CD4-positive, alpha-beta memory T cell (primary cell): Measurements from ENCODE around the gene DNM2. TPM values are rescaled to one million over a fixed set of nuclear protein-coding genes. Genes with fewer than 3 reads are reported as not detected.

Experiments
- CTCF ChIA-PET: fragments of 350-600 bp; sonication (Branson Sonifier 250); formaldehyde crosslinking; loops from one replicate; lab custom pipeline; 2021; ENCODE audit warnings: inconsistent platforms; ENCODE audit not compliant: partially characterized antibody; lab: Charles Lee
- POLR2A ChIA-PET: fragments of 350-600 bp; sonication (Branson Sonifier 250); formaldehyde crosslinking; loops from one replicate; lab custom pipeline; 2021; ENCODE audit not compliant: partially characterized antibody; lab: Charles Lee
- DNase-seq, 5 donors: peaks; one replicate each; pipeline versions ENCODE4 v3.0.0 to v3.0.0-alpha.2; 2020 to 2022; ENCODE audit warnings: mixed read lengths in 1 of 5
- H3K27ac ChIP-seq: one replicate; pipeline ENCODE4 v1.7.0; 2013; ENCODE audit warnings: low read depth, low read length
- H3K27me3 ChIP-seq: 2 replicates; pipeline ENCODE4 v1.7.0; 2013; ENCODE audit warnings: mild to moderate bottlenecking, low read length, moderate library complexity; ENCODE audit not compliant: insufficient read depth
- H3K36me3 ChIP-seq: 2 replicates; pipeline ENCODE4 v1.7.0; 2013; ENCODE audit warnings: mild to moderate bottlenecking, low read length, moderate library complexity; ENCODE audit not compliant: insufficient read depth
- H3K4me1 ChIP-seq: 2 replicates; pipeline ENCODE4 v1.7.0; 2013; ENCODE audit warnings: mild to moderate bottlenecking, low read length, moderate library complexity; ENCODE audit not compliant: insufficient read depth
- H3K4me3 ChIP-seq, 2 donors: one replicate each; pipeline ENCODE4 v1.7.0; 2013; ENCODE audit warnings: low read length in 2 of 2, mild to moderate bottlenecking in 1 of 2
- H3K9me3 ChIP-seq, 2 donors: one replicate each; pipeline ENCODE4 v1.7.0; 2013; ENCODE audit warnings: low read length in 2 of 2, control low read depth in 1 of 2; ENCODE audit not compliant: control insufficient read depth in 1 of 2
- H3K27ac Mint-ChIP-seq, 7 donors: one replicate each; pipeline ENCODE4 v1.8.0; 2020 to 2021; ENCODE audit warnings: mixed read lengths in 7 of 7, mild to moderate bottlenecking in 6 of 7, inconsistent platforms in 3 of 7, moderate library complexity in 3 of 7
- H3K27me3 Mint-ChIP-seq, 2 donors: one replicate each; pipeline ENCODE4 v1.8.0; 2020 to 2021; ENCODE audit warnings: mixed read lengths in 2 of 2
- H3K36me3 Mint-ChIP-seq, 2 donors: one replicate each; pipeline ENCODE4 v1.8.0; 2020 to 2021; ENCODE audit warnings: mixed read lengths in 2 of 2, inconsistent platforms in 1 of 2, mild to moderate bottlenecking in 1 of 2
- H3K4me1 Mint-ChIP-seq, 4 donors: one replicate each; pipeline ENCODE4 v1.8.0; 2020 to 2021; ENCODE audit warnings: mixed read lengths in 4 of 4, mild to moderate bottlenecking in 1 of 4
- H3K4me3 Mint-ChIP-seq, 8 donors: one replicate each; pipeline ENCODE4 v1.8.0; 2020 to 2021; ENCODE audit warnings: mixed read lengths in 8 of 8, mild to moderate bottlenecking in 7 of 8, moderate library complexity in 6 of 8, inconsistent platforms in 3 of 8
- H3K9me3 Mint-ChIP-seq, 8 donors: one replicate each; pipeline ENCODE4 v1.8.0; 2020 to 2021; ENCODE audit warnings: mixed read lengths in 8 of 8, mild to moderate bottlenecking in 5 of 8, inconsistent platforms in 3 of 8, moderate library complexity in 1 of 8
- intact Hi-C: fragments of 100-400 bp; cut with micrococcal nuclease; formaldehyde crosslinking; loops from one replicate; pipeline ENCODE4 v1.15.1; 2023
- polyA plus RNA-seq, 2 donors: library from polyadenylated mRNA; unstranded; fragments of 300-500 nt; fragmentation: Illumina TruSeq; gene quantifications; one replicate each; pipeline ENCODE4 v1.2.3, GENCODE V29; 2021
- total RNA-seq, 2 experiments: library from RNA; stranded (reverse); gene quantifications; one replicate each; pipeline ENCODE4 v1.2.3, GENCODE V29; 2021

Gene DNM2
- total and polyA plus RNA-seq, 4 experiments from 2014 or later, result 46.3 to 272 (median 174) TPM

DNA sequence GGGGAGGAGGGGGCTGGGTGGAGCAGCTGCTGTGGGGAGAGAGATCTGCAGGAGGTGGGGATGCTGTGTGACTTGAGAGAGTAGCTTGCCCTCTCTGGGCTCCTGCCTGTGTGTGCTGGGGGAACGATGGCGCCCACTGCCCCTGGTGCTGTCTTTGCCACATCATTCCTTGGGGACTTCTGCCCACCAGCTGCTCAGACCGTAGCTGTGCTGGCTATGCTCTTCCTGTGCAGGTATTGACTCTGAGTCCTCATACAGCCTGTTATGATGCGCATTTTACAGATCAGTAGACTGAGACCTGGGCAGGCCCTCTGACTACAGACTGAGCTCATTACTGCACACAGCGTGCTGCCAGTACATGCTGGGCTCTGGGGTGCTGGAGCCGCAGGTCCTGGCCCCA, 51.1 kb downstream of the DNM2 start:
- intact Hi-C loops, result no loop called here
- no peak for DNase-seq
- Mint-ChIP-seq H3K4me3 (no peak overlapping the region), H3K4me1 (peaks cover 15 to 60% (median 27%) of the 10 kb centered on the region in 4 donors), H3K27me3 (no peaks in the 10 kb centered on the region), H3K36me3 (peaks cover 11 to 31% of the 10 kb centered on the region in 2 donors), H3K27ac (peak overlapping the region in 4 of 7 donors; percentile 48 to 90 (median 61)), H3K9me3 (no peaks in the 10 kb centered on the region)
- no peak overlapping the region for H3K27ac ChIP-seq
- H3K4me1 ChIP-seq, result peaks cover 45% of the 10 kb centered on the region
- H3K4me3 ChIP-seq, result no peak overlapping the region
- H3K9me3 ChIP-seq, result no peaks in the 10 kb centered on the region
- H3K27me3 ChIP-seq, result no peaks in the 10 kb centered on the region
- ChIA-PET CTCF (interaction anchor here (2.5 kb wide), 1 partner anchor 51 kb away, joined by 23 read pairs; the partner anchor contains the start of gene DNM2), POLR2A (interaction anchor here (1.3 to 3.7 kb wide), 2 partner anchors 9 to 51 kb away, joined by 4 to 26 read pairs; partner anchors contain the start of gene DNM2)
- H3K36me3 ChIP-seq, result peaks cover 15% of the 10 kb centered on the region

DNA sequence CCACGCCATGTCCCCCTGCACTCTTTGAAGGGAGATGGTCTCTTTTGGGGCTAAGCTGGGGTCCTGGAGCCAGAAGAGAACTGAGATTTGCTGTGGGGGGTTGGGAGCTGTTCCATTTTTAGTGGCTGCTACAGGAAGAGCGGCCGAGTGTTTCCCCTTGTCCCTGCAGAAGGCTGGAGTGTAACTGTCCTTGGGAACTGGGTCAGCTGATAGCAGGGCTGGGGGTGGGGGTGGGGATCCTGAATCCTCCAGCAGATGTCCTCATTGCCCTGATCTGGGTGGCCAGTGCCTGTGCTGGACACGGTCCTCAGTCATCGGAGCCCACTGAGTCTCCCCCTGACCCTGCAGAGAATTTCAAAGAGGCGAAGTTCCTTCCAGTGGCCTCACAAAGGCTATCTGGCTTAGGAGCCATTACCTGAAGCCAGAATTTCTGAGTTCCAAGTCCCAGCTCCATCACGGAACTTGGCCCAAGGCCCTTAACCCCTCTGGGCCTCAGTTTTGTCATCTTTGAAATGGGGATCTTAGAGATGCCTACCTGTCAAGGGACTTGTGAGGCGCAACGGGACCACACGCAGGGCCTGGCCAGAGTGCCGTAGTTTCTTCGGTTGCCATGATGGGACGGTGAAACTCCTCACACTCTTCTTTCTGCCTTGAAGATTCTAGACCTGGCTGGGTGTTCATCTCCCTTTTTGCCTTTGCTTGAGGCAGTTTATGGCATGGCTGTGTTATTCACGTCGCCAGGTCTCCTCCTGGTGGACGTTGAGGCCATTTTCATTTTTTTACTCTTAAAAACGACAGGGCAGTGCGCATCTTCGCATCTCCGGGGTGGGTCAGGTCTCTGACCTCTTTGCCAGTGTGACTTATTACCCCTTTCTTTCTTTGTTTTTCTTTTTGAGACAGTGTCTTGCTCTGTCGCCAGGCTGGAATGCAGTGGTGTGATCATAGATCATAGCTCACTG, 51.9 kb downstream of the DNM2 start:
- DNase-seq, result peak in 3 of 5 donors; percentile 12 to 28 (median 20)
- Histone ChIP-seq H3K9me3 (no peaks in the 10 kb centered on the region), H3K36me3 (peaks cover 19% of the 10 kb centered on the region), H3K27ac (no peak overlapping the region), H3K4me3 (no peak overlapping the region), H3K27me3 (no peaks in the 10 kb centered on the region), H3K4me1 (peaks cover 37% of the 10 kb centered on the region)
- Mint-ChIP-seq H3K4me3 (no peak overlapping the region), H3K27me3 (no peaks in the 10 kb centered on the region), H3K4me1 (peaks cover 10 to 52% (median 20%) of the 10 kb centered on the region in 4 donors), H3K9me3 (no peaks in the 10 kb centered on the region), H3K36me3 (peaks cover 11 to 36% of the 10 kb centered on the region in 2 donors), H3K27ac (peak overlapping the region; percentile 29 to 90 (median 60))
- CTCF ChIA-PET, result interaction anchor here (0.9 to 2.5 kb wide), 5 partner anchors 40 to 109 kb away, joined by 3 to 23 read pairs (median 3); partner anchors contain the start of genes DNM2 and QTRT1
- POLR2A ChIA-PET, result interaction anchor here (1.0 to 3.7 kb wide), 3 partner anchors 10 to 52 kb away, joined by 3 to 26 read pairs (median 4); partner anchors contain the start of gene DNM2
- intact Hi-C loops, result loop anchor here (1.0 kb wide), 1 partner anchor 53 kb away; no protein-coding TSS in a partner anchor

DNA sequence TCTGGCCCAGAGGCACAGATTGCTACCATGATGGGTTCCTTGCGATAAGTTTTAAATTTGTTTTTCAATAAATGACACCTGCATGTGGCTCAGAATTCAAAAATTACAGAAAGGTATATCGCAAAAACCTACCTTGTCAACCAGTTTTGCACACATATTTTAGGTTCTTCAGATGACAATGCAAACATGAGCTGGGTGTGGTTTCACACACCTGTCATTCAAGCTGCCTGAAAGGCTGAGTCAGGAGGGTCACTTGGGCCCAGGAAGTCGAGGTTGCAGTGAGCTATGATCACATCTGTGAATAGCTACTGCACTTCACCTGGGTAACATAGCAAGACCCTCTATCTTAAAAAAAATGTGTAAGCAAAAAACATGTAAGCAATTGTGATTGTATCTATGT, 56.1 kb downstream of the DNM2 start:
- H3K27ac Mint-ChIP-seq, result no peak overlapping the region
- POLR2A ChIA-PET, result interaction anchor here (0.6 to 2.3 kb wide), 2 partner anchors 14 to 91 kb away, joined by 4 to 9 read pairs; no protein-coding TSS in a partner anchor

DNA sequence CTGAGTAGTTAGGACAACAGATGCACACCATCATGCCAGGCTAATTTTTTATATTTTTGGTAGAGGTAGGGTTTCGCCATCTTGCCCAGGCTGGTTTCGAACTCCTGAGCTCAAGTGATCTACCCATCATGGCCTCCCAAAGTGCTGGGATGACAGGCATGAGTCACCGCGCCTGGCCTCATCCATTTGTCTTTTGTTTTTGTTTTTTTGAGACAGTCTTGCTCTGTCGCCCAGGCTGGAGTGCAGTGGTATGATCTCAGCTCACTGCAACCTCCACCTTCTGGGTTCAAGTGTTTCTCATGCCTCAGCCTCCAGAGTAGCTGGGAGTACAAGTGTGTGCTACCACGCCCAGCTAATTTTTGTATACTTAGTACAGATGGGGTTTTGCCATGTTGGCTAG, 57.0 kb downstream of the DNM2 start:
- H3K36me3 Mint-ChIP-seq, result peaks cover 33 to 56% of the 10 kb centered on the region in 2 donors
- H3K27ac Mint-ChIP-seq, result no peak overlapping the region
- Histone ChIP-seq H3K9me3 (no peaks in the 10 kb centered on the region), H3K4me1 (peaks cover 2% of the 10 kb centered on the region), H3K27me3 (no peaks in the 10 kb centered on the region), H3K27ac (no peak overlapping the region), H3K4me3 (no peak overlapping the region), H3K36me3 (peaks cover 46% of the 10 kb centered on the region)
- intact Hi-C loops, result no loop called here
- peaks cover 6 to 14% (median 8%) of the 10 kb centered on the region in 4 donors for H3K4me1 Mint-ChIP-seq
- no peaks in the 10 kb centered on the region for H3K27me3 Mint-ChIP-seq
- no peak for DNase-seq
- ChIA-PET CTCF (interaction anchor here (0.9 kb wide), 1 partner anchor 57 kb away, joined by 4 read pairs; the partner anchor contains the start of gene DNM2), POLR2A (interaction anchor here (2.3 kb wide), 1 partner anchor 15 kb away, joined by 9 read pairs; no protein-coding TSS in a partner anchor)
- H3K4me3 Mint-ChIP-seq, result no peak overlapping the region
- no peaks in the 10 kb centered on the region for H3K9me3 Mint-ChIP-seq

More for the DNA sequence above, 56.1 kb downstream of the DNM2 start:
- Mint-ChIP-seq H3K27me3 (no peaks in the 10 kb centered on the region), H3K9me3 (no peaks in the 10 kb centered on the region), H3K4me1 (peaks cover 7 to 21% (median 10%) of the 10 kb centered on the region in 4 donors), H3K36me3 (peaks cover 33 to 55% of the 10 kb centered on the region in 2 donors), H3K4me3 (no peak overlapping the region)
- Histone ChIP-seq H3K9me3 (no peaks in the 10 kb centered on the region), H3K27ac (no peak overlapping the region), H3K4me1 (peaks cover 11% of the 10 kb centered on the region), H3K4me3 (no peak overlapping the region), H3K36me3 (peaks cover 48% of the 10 kb centered on the region), H3K27me3 (no peaks in the 10 kb centered on the region)
- no peak for DNase-seq
- intact Hi-C loops, result no loop called here
- CTCF ChIA-PET, result interaction anchor here (1.0 kb wide), 1 partner anchor 57 kb away, joined by 4 read pairs; no protein-coding TSS in a partner anchor

DNA sequence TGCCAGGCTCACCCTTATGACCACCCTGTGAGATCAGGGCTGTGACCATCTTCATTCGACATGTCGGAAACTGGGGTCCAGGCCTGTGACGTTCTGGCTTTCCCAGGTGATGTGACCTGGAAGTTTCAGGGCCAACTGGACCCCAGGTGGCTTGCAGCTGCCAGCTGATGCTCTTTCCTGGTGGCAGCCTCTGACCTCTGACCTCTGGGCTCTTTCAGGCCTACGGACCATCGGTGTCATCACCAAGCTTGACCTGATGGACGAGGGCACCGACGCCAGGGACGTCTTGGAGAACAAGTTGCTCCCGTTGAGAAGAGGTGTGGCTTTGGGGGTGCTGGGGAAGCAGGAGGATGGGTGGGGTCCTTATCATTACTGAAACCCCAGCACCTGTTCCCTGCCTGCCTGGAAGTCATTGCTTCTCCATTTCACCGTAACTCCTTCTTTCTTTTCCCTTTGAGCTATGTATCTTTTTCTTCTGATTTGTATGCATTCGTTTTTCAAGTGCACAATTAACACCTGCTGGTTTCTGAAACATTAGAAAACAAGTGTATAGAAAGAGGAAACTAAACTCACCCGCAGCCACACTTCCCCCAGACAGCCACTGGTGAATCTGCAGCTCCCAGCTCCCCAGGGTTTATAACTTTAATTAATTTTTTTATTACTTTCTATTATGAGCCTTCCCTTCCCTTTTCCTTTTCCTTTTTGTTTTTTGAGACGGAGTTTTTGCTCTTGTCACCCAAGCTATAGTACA, 59.2 kb downstream of the DNM2 start:
- peaks cover 0 to 3% (median 2%) of the 10 kb centered on the region in 4 donors for H3K4me1 Mint-ChIP-seq
- Histone ChIP-seq H3K36me3 (peaks cover 58% of the 10 kb centered on the region), H3K27ac (no peak overlapping the region), H3K9me3 (no peaks in the 10 kb centered on the region), H3K4me1 (no peaks in the 10 kb centered on the region), H3K4me3 (no peak overlapping the region), H3K27me3 (no peaks in the 10 kb centered on the region)
- no peak for DNase-seq
- H3K36me3 Mint-ChIP-seq, result peaks cover 38 to 63% of the 10 kb centered on the region in 2 donors
- no peaks in the 10 kb centered on the region for H3K27me3 Mint-ChIP-seq
- H3K9me3 Mint-ChIP-seq, result no peaks in the 10 kb centered on the region
- H3K27ac Mint-ChIP-seq, result peak overlapping the region in 4 of 7 donors; percentile 15 to 57 (median 44)
- no peak overlapping the region for H3K4me3 Mint-ChIP-seq
- ChIA-PET CTCF (interaction anchor here (1.6 kb wide), 1 partner anchor 77 kb away, joined by 4 read pairs; no protein-coding TSS in a partner anchor), POLR2A (interaction anchor here (0.9 to 1.0 kb wide), 2 partner anchors 10 to 59 kb away, joined by 3 to 4 read pairs; partner anchors contain the start of gene DNM2)
- intact Hi-C loops, result no loop called here

DNA sequence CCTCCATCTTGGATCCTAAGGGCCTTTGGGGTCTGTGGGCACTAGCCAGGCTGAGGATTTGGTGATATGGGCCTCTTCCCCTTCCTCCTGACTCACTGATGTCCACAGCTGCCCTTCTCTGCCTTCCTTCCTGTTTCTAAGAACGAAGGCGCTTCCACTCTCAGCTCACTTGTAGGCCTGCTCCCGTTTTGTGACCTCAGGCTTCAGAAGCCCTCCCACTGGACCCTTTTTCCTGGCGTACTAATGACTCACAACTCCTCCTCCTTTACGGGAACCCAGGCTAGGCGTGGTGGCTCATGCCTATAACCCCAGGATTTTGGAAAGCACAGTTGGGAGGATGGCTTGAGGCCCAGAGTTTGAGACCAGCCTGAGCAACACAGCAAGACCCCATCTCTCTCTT, 62.5 kb downstream of the DNM2 start:
- Histone ChIP-seq H3K9me3 (no peaks in the 10 kb centered on the region), H3K27ac (no peak overlapping the region), H3K4me3 (no peak overlapping the region), H3K36me3 (peaks cover 61% of the 10 kb centered on the region), H3K4me1 (no peaks in the 10 kb centered on the region), H3K27me3 (no peaks in the 10 kb centered on the region)
- H3K36me3 Mint-ChIP-seq, result peaks cover 48 to 67% of the 10 kb centered on the region in 2 donors
- no peaks in the 10 kb centered on the region for H3K9me3 Mint-ChIP-seq
- no peaks in the 10 kb centered on the region for H3K27me3 Mint-ChIP-seq
- POLR2A ChIA-PET, result no interaction called here
- DNase-seq, result no peak
- CTCF ChIA-PET, result interaction anchor here (1.1 kb wide), 1 partner anchor 63 kb away, joined by 3 read pairs; the partner anchor contains the start of gene DNM2
- no peak overlapping the region for H3K4me3 Mint-ChIP-seq
- H3K27ac Mint-ChIP-seq, result peak overlapping the region in 2 of 7 donors; percentile 56 to 59
- H3K4me1 Mint-ChIP-seq, result peaks cover 0 to 6% (median 4%) of the 10 kb centered on the region in 4 donors
- intact Hi-C loops, result no loop called here
